GM19438 (cell line): Measurements from ENCODE around the gene SDF4.
"Not testable (repeated sequence)": the region's sequence is repeated elsewhere in the genome, so short reads cannot be mapped to it uniquely, and the experiment has no call there.

Experiments used
- ATAC-seq: cut with Tn5 transposase; IDR thresholded peaks from one replicate; pipeline ENCODE4 v1.9.1; 2021; ENCODE audit warnings: low read depth; ENCODE audit not compliant: unreplicated experiment

Gene SDF4

DNA sequence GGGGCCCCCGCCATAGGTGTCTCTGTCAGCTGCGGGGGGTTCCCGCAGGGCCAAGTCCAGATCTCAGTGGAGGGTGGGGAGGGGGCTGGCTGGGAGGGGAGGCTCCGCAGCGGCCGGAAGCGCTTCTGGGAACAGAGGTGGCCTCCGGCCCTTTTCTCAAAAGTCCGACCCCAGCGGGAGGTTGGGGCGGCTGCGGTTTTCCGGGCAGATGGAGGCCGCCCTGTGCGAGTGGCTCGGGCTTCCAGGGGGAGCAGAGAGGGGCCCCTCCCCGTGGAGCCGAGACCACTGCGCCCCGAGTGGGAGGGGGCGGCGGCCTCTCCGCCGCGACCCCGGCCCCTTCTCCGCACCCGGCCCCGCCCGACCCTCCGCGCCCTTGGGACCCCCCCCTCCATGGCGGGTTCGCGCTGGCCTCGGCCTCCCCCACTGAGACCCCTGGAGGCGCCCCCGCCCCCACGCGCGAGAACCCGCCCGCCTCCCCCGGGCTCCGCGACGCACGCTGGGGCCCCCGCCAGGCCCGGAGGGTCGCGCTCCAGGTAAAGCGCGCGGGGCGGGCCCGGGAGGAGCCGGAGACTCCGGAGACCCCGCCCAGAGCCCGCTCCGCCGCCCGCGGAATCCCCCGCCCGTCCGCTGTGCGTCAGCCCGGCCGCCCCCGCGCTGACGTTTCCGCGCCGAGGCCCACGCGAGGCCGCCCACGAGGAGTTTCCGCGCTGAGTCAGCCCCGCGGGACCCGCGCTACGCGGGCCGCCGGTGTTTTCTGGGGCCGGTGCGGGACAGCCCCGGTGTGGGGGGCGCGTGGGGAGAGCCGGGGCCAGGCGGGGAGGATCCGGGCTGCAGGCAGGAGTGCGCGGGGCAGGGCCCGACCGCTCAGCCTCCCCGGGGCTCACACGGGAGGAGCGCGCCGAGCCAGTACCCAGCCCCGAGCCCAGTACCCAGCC is 30.7 kb downstream of the SDF4 start:
- no peak for ATAC-seq

- ATAC-seq: no peak
These were observed 31.6 kb downstream of the SDF4 start for GRCh38 chr1:1199961-1200875.

DNA sequence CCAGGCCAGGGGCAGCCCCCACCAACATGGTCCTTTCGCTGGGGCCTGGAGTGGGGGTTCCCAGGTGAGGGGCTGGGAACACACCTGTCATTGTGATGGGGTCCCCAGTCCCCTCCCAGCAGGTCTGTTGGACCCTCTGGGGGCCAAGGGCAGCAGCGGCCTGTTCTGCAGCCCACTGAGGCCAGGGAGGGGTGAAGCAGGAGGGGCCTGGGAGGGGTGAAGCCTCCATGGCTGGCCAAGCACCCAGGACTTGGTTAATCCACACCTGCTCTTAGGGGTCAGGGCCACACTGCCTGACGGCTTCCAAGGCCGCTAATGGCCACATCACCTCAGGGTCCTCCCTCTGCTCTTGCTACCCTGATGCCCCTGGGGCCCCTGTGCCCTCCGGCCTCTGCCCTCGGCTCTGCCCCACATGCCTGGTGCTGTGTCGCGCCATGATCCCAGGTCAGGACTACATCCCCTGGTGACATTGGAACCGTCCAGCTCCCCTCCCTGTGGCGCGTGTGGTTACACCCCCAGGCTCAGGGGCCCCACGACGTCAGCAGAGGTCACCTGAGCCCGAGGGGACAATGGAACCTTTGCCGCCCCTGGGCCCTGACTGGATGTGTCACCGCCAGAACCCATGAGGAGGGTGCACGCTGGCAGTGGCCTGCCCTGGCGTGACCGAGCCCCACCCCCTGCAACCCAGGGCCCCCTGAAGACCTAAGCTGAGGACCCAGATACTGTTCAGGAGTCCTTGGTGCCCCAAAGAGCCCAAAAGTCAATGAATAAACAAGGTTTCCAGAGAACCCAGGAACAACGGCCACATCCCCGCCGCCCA is 32.5 kb downstream of the SDF4 start:
- ATAC-seq: no peak

DNA sequence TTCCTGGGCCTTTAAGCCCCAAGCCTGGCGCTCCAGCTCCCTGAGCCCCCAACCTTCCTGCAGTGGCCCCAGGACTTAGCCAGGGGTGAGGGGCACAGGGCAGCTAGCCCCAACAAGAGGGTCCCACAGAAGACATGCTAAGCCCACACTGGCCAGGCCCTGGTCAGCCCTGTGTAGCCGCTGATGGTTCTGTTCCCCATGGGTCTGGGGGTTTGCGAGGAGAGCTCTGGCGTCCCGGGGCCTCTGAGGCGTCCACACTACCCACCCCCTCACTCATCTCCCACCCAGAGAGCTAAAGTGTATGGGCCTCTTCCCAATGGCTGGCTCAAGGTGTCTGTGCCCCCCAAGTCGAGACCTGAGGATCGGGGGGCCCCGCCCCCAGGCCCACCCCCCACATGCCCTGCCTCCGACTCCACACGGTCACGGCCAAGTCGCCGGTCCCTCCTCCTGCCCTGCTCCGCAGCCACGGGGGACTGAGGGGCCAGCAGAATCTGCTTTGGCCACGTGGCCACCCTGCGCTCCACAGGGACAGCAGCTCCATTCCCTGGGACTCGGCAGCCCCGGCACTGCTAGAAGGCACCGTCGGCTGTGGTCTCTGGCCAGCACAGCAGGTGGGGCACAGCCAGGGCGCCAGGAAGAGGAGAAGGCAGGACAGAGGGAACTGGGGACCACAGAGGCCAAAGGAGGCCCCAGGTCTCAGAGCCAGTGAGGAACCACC is 33.2 kb downstream of the SDF4 start:
- ATAC-seq: no peak

GRCh38 chr1:1197551-1198422 is 34.0 kb downstream of the SDF4 start:
- no peak for ATAC-seq

GRCh38 chr1:1197188-1197500 is 34.7 kb downstream of the SDF4 start:
- no peak for ATAC-seq

DNA sequence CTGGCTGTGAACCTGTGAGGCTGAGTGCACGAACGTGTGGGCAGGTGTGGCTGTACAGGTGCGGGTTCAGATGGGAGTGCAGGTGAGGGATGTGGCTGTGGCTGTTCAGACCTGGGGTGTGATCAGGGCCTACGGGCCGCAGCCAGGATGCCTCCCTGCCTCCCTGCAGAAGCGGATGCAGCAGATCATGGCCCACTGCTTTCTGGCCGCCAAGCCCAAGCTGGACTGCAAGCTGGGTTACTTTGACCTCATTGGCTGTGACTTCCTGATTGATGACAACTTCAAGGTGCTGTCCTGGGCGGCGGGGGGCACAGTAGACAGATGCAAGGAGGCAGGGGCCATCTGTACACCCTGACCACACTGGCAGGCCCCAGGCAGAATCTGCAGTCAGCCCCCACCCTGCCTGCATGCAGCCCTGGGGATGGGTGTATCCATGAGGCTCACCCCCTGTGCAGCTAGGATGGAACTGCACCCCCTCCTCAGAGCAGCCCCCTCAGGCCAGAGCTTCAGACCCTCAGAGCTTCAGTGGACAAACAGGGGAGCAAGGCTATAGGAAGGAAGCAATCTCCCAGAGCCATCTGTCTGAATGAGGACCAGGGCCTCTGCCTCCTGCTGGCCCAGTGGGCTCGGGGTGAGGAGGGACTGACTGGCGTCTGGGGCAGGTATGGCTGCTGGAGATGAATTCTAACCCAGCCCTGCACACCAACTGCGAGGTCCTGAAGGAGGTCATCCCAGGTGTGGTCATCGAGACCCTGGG is 35.2 kb downstream of the SDF4 start:
- no peak for ATAC-seq

- not testable (repeated sequence) for ATAC-seq
These were observed 36.1 kb downstream of the SDF4 start for GRCh38 chr1:1195726-1196125.

GRCh38 chr1:1194723-1195122 is 37.1 kb downstream of the SDF4 start:
- ATAC-seq: no peak

- no peak for ATAC-seq
These were observed 40.1 kb downstream of the SDF4 start for GRCh38 chr1:1191734-1192133.

DNA sequence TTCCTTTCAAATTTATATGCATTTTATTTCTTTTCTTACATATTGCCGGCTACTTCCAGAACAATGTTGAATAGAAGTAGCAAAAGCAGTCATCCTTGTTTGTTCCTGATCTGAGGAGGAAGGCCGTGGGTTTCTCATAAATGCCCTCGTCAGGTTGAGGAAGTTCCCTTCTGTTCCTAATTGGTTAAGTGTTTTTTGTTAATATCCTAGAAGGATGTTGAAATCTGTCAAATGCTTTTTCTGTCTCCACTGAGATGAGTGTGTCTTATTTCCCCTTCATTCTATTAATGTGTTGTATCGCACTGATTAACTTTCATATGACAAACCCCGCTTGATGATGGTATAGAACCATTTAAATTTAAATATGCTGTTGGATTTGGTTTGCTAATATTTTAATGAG is 42.7 kb downstream of the SDF4 start:
- ATAC-seq: no peak

- ATAC-seq: no peak
These were observed 43.9 kb downstream of the SDF4 start for GRCh38 chr1:1187938-1188337.

- no peak for ATAC-seq
These were observed 46.6 kb downstream of the SDF4 start for GRCh38 chr1:1185101-1185765.

GRCh38 chr1:1183833-1184775 is 47.7 kb downstream of the SDF4 start:
- no peak for ATAC-seq

- ATAC-seq: no peak
These were observed 48.5 kb downstream of the SDF4 start for GRCh38 chr1:1183221-1183747.

DNA sequence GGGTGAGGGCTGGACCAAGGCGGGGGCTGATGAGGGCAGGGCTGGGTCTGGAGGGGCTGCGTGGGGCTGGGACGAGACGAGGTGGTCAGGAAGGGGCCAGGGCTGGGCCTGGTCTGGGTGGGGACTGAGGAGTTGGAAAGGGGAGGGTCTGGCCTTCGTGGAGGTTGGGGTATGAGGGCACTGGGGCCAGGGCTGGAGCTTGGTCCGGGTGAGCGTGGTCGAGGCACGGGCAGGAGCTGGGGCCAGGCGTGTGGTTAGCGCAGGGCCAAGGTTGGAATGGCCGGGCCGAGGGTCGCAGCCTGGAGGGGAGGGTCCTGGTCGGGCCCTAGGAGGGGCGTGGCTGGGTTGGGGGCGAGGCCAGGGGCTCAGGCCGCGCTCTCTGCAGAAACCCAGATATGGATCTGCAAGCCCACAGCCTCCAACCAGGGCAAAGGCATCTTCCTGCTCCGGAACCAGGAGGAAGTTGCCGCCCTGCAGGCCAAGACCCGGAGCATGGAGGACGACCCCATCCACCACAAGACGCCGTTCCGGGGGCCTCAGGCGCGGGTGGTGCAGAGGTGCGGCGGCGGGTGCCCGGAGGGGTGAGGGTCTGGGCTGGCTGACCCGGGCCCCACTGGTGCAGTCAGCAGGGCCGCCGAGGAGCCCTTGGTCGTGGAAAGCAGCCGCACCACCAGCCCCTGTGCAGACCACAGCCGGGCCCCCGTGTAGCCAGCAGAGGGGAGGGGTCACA is 49.1 kb downstream of the SDF4 start:
- ATAC-seq: no peak
